G401.6 (cell line): ENCODE results near the gene SMIM1.

Source experiments
- FAIRE-seq: peaks from 2 replicates; lab custom pipeline; 2012; peaks lifted over from hg19 to GRCh38; lab: Jason Lieb, UNC

The SMIM1 gene

GRCh38 chr1:3756394-3756793 lies 16.2 kb upstream of the SMIM1 start:
- FAIRE-seq, result no peak

GRCh38 chr1:3759164-3759563 lies 13.4 kb upstream of the SMIM1 start:
- FAIRE-seq, result no peak

- FAIRE-seq, result no peak
Measured at GRCh38 chr1:3759796-3760195, 12.8 kb upstream of the SMIM1 start.

- FAIRE-seq, result no peak
Measured at GRCh38 chr1:3761296-3762010, 11.1 kb upstream of the SMIM1 start.

- FAIRE-seq, result no peak
Measured at GRCh38 chr1:3762151-3762872, 10.2 kb upstream of the SMIM1 start.

- FAIRE-seq, result no peak
Measured at GRCh38 chr1:3762873-3763228, 9.7 kb upstream of the SMIM1 start.

- no peak for FAIRE-seq
Measured at GRCh38 chr1:3763351-3764125, 9.0 kb upstream of the SMIM1 start.

GRCh38 chr1:3767328-3767925 lies 5.1 kb upstream of the SMIM1 start:
- FAIRE-seq, result no peak

GRCh38 chr1:3768811-3769390 lies 3.6 kb upstream of the SMIM1 start:
- FAIRE-seq, result no peak

GRCh38 chr1:3770047-3770765 lies 2.3 kb upstream of the SMIM1 start:
- no peak for FAIRE-seq

- FAIRE-seq, result no peak
Measured at GRCh38 chr1:3771108-3772026, 1.2 kb upstream of the SMIM1 start.

GRCh38 chr1:3772027-3772714 lies 378 bp upstream of the SMIM1 start:
- FAIRE-seq, result no peak

GRCh38 chr1:3773572-3774275 lies 1.2 kb downstream of the SMIM1 start:
- no peak for FAIRE-seq

- no peak for FAIRE-seq
Measured at GRCh38 chr1:3774276-3774945, 1.9 kb downstream of the SMIM1 start.

GRCh38 chr1:3774946-3775489 lies 2.5 kb downstream of the SMIM1 start:
- FAIRE-seq, result no peak

- no peak for FAIRE-seq
Measured at GRCh38 chr1:3775490-3776230, 3.1 kb downstream of the SMIM1 start.

GRCh38 chr1:3776231-3776961 lies 3.8 kb downstream of the SMIM1 start:
- no peak for FAIRE-seq
